GM19328 (cell line): ENCODE results near the gene WNT5A.

Experiments
- ATAC-seq: cut with Tn5 transposase; IDR thresholded peaks from one replicate; pipeline ENCODE4 v1.9.1; 2021; ENCODE audit warnings: mild to moderate bottlenecking, moderate library complexity; ENCODE audit not compliant: unreplicated experiment

Gene WNT5A

GRCh38 chr3:55486857-55487380 is at the start of gene WNT5A:
Gene WNT5A, minus strand, starts transcription at chr3:55487306. Its CDS starts 321 bp downstream, at chr3:55486985.
- ATAC-seq: no peak

DNA sequence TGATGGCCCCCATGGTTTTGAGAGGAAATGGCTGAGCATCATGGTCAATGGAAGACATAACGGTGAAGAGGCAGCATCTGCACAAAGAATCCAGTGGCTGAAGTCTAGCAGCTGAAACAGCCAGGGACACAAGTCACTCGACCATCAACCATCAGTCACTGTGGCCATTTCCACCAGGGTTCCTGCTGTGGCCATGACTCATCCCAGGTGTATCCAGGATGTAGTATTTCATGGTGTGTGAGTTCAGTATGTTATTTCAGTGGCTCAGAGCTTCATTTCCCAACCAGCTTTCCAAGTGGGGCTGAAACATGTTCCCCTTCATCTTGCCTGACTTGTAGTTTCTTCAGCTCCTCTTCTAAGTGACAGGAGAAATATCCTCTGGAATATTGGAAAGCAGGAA is 47.8 kb upstream of the WNT5A start:
- no peak for ATAC-seq

DNA sequence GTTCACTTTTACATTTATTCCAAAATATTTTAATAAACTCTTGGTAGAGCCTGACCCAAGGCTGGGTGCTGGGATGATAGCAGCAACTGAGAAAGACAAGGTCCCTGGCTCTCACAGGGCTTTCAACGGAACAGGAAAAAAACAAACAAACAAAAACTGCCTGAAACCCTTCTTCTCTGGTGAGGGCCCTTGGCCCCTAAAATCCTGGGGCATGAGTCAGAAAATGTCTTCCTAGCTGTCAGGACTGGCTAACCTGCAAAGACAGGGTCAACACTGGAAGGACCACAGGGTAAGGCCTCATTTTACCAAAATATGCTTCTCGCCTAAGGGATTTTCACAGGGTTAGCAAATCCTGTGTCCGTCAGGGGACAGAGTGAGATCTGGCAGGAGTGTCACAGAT is 45.7 kb upstream of the WNT5A start:
- ATAC-seq: no peak

GRCh38 chr3:55531321-55531720 is 44.2 kb upstream of the WNT5A start:
- ATAC-seq: no peak

DNA sequence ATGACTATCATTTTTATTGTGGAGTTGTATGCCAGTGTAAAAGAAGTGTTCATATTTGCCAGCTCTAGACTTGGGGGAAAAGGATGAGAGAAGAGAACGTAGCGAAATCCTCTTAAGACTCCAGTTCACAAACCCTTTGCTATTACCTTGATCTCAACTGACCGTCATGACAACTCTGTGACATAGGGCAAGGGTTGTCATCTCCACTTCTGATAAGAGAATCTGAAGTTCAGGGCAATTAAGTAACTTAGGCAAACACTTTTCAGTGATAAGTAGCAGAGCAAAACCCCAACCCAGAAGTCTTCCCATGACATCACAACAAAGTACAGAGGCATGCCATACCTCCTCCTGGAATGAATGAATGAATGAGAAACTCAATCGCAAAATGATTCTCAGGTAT is 40.3 kb upstream of the WNT5A start:
- no peak for ATAC-seq

- ATAC-seq: no peak
Measured at GRCh38 chr3:55526332-55527030, 39.4 kb upstream of the WNT5A start.

- ATAC-seq: no peak
Measured at GRCh38 chr3:55525436-55525835, 38.3 kb upstream of the WNT5A start.

DNA sequence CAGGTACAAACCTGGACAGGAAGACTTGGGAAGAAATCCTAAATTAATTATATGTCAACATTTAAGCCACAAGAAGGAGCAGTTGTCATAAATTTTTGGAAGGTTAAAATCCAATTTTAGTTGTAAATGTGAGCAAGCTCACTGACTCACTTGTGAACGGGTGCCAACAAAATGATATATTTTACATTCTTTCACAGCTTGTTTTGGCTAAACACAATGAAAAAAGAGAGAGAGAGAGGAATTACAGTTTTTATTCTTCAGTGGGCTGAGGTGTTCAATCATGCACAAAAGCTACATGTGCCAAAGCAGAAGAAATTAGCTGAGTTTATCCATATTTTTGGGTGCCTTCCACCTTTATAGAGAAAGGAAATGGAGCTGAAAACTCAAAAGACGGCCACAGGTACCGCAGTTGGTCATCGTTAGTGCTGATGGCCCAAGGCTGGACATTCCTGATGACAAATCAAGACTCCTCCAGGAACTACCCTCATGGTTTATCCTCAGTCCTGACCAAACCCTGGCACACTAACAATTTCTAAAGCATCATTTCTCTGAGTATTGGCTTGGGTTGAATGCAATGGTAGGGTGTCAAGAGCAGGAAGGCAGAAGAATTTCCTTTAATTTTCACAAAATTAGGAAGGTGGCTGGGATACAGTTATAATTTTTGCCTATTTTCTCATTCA is 37.6 kb upstream of the WNT5A start:
- no peak for ATAC-seq

GRCh38 chr3:55523471-55523870 is 36.4 kb upstream of the WNT5A start:
- no peak for ATAC-seq

- no peak for ATAC-seq
Measured at GRCh38 chr3:55521738-55522421, 34.8 kb upstream of the WNT5A start.

- ATAC-seq: no peak
Measured at GRCh38 chr3:55521064-55521737, 34.1 kb upstream of the WNT5A start.

- ATAC-seq: no peak
Measured at GRCh38 chr3:55519019-55519418, 31.9 kb upstream of the WNT5A start.

DNA sequence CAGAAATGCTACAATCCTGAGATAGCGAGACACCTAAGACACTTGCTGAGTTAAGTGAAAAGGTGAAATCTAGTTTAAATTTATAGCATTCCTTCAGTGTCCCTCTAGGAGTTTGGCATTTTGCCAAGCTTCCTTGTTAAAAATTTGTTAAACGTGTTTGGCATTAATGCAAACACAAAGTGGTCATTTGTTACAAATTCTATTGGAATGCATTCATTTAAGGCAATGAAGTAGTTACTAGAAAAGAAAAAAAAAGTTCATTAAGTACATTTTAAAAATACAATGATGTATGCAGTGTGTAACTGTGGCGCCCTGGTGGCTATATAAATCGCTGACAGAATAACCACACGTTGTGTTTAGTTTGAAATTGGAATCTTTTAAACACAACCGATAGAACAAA is 31.3 kb upstream of the WNT5A start:
- ATAC-seq: no peak

- ATAC-seq: no peak
Measured at GRCh38 chr3:55516392-55517030, 29.4 kb upstream of the WNT5A start.

GRCh38 chr3:55515550-55516246 is 28.6 kb upstream of the WNT5A start:
- no peak for ATAC-seq

- ATAC-seq: no peak
Measured at GRCh38 chr3:55514962-55515361, 27.9 kb upstream of the WNT5A start.

DNA sequence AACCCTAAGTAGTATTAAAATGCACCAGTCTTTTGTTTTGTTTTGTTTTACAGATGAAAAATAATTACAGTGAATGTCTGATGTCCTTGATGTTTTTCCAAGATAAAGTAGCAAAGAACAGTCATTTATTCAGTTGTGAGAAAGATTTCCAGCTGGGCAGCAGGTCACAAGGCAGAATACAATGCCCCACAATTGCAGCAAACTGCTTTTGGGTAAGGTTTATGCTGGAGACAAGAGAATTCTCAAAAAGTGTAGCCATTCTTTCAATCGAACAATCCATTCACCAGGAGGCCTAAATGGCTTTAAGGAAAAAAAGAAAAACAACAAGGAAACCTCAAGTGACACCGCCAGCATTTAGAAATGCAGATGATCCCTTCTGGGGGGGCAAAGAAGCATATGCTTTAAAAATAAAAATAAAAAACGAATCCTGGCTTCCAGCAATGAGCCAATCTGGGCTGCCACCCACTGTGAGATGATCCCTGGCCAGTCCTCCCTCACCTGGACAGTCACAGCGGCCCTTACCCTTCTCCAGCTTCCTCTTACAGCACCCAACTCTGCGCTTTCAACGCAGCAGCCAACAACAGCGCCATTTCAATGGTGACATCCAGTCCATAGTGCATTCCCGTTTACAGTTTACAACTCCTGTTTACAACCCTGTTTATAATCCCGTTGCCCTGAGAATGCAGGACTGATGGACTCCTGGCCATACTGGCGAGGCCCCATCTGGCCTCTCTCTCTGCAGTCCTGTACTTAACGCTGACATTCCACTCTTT is 25.7 kb upstream of the WNT5A start:
- ATAC-seq: no peak

DNA sequence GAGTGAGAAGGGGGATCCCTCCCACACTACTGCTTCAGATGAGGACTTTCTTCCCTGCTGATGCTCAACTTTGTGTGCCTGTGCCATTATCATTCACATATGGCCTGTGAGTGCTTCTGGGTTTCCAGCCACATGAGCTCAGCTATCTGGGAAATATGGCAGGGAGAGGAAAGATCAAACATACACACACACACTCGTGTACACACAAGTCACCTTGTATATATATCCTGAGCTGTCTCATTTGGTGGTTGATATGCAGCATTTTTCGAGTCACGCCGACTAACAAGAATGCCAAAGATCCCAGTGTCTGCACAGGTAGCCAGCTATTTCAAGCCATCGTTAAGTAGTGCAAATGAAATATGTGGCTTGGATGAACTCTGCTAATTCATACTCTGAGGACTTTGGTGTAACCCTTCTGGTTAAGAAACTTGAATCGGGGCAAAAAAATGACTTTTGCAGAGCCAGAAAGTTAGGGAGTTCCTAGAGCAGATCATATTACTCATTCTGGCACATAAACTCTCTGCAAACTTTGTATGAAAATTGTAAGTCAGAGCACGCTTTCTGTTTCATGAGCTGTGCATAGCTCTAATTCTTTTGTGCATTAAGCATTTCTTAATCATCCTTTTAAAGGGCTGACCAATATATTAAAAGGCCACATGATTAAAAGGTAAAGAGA is 24.9 kb upstream of the WNT5A start:
- no peak for ATAC-seq

DNA sequence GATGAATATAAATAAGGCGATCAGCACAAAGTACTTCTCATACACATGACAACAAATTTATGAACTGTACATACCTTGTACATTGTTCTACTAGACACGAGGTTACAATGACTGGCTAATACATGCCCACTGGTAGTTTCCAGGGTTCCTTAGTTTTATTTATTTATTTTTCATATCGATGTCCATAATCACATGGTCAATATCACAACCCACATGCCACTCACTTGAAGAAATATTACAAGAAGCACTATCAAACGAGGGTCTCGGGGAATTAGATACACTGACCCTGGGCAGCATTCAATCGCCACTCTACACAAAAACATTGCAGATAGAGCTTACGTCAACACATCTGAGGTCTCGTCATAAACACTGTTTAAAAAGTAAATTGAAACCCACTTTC is 21.2 kb upstream of the WNT5A start:
- no peak for ATAC-seq
